Measurements from ENCODE around the gene RNF152. TPM values are rescaled to one million over a fixed set of nuclear protein-coding genes. Genes with fewer than 3 reads are reported as not detected.

Gene RNF152
- total RNA-seq, 1 donor from 2014 or later = 10.4 TPM

DNA sequence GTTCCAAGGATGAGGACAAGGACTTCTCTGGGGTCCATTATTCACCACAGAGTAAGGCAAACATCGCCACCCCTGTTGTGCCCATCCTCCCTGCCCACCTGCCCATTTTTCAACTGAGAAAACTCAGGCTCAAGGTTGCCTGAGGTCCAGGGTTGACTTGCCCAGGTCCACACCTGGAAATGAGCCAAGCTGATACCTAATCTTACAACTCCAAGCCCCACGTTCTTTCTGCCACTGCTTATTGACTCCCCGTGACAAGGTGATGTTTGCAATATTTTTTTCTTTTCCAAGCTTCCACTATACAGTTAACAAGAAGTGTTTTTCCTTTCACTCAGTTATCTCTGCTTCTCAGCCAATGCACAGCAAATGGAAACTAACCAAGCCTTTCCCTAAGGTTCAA is 39.0 kb downstream of the RNF152 start:
- TF ChIP-seq, protein P1, sequence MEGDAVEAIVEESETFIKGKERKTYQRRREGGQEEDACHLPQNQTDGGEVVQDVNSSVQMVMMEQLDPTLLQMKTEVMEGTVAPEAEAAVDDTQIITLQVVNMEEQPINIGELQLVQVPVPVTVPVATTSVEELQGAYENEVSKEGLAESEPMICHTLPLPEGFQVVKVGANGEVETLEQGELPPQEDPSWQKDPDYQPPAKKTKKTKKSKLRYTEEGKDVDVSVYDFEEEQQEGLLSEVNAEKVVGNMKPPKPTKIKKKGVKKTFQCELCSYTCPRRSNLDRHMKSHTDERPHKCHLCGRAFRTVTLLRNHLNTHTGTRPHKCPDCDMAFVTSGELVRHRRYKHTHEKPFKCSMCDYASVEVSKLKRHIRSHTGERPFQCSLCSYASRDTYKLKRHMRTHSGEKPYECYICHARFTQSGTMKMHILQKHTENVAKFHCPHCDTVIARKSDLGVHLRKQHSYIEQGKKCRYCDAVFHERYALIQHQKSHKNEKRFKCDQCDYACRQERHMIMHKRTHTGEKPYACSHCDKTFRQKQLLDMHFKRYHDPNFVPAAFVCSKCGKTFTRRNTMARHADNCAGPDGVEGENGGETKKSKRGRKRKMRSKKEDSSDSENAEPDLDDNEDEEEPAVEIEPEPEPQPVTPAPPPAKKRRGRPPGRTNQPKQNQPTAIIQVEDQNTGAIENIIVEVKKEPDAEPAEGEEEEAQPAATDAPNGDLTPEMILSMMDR (IDR thresholded peaks at IDR 0.05; ENCODE audit: borderline replicate concordance) = no peak
- H3K27me3 ChIP-seq (ENCODE audit: low read depth) = no peaks in the 10 kb centered on the region
- H3K36me3 ChIP-seq = no peaks in the 10 kb centered on the region
- no peak overlapping the region for H3K27ac ChIP-seq (replicated peaks)
- intact Hi-C loops (cut with micrococcal nuclease) = no loop called here
- DNase-seq = no peak
- H3K4me3 ChIP-seq = no peak overlapping the region
- H3K4me1 ChIP-seq = peaks cover 92% of the 10 kb centered on the region
- H3K9me3 ChIP-seq (replicated peaks) = no peaks in the 10 kb centered on the region

DNA sequence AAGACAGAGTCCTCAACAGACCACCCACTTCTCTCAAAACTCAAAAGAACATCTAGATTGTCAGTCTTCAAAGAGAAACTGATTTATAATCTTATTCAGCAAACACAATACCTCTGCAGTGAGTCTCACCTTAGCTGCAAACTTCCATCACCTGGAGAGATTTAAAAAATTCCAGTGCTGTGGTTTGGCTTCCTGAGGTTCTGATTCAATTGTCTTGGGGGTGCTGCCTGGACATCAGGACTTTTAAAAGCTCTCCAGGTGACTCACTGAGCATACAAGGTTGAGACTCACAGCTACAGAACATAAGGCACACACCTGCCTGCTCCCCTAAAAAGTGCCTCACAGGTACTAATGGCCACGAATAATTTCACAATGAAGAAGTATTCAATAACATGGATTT is 40.3 kb downstream of the RNF152 start:
- Histone ChIP-seq H3K9me3 (replicated peaks) (no peaks in the 10 kb centered on the region), H3K4me1 (peaks cover 81% of the 10 kb centered on the region), H3K4me3 (no peak overlapping the region), H3K27me3 (ENCODE audit: low read depth) (no peaks in the 10 kb centered on the region), H3K27ac (replicated peaks) (peak overlapping the region; percentile 38), H3K36me3 (no peaks in the 10 kb centered on the region)
- DNase-seq = no peak
- intact Hi-C loops (cut with micrococcal nuclease) = no loop called here
- TF ChIP-seq, protein P1 (IDR thresholded peaks at IDR 0.05; ENCODE audit: borderline replicate concordance) = no peak

- Histone ChIP-seq H3K27me3 (ENCODE audit: low read depth) (no peaks in the 10 kb centered on the region), H3K4me1 (peaks cover 76% of the 10 kb centered on the region), H3K4me3 (no peak overlapping the region), H3K27ac (replicated peaks) (peak overlapping the region; percentile 38), H3K9me3 (replicated peaks) (no peaks in the 10 kb centered on the region), H3K36me3 (no peaks in the 10 kb centered on the region)
- DNase-seq = no peak
- intact Hi-C loops (cut with micrococcal nuclease) = no loop called here
- TF ChIP-seq, protein P1 (IDR thresholded peaks at IDR 0.05; ENCODE audit: borderline replicate concordance) = no peak
Observed at GRCh38 chr18:61851940-61852451, 40.8 kb downstream of the RNF152 start.

DNA sequence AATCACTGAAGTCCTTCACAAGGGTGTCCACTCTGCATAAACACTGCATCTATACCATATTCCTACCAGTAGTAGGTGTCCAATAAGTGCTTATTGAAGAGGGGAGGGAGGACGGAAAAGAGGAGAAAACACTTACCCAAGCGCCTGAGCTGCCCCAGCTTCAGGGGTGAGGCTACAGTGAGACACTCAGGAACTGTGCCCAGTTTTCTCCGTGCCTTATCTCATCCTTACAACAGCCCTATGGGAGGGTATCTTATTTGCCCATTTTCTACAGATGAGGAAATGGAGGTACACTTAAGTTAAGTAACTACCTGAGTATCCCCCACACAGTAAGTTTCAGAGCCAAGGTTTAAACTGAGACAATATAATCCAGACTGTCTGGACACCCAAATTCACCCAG is 41.5 kb downstream of the RNF152 start:
- peaks cover 69% of the 10 kb centered on the region for H3K4me1 ChIP-seq

DNA sequence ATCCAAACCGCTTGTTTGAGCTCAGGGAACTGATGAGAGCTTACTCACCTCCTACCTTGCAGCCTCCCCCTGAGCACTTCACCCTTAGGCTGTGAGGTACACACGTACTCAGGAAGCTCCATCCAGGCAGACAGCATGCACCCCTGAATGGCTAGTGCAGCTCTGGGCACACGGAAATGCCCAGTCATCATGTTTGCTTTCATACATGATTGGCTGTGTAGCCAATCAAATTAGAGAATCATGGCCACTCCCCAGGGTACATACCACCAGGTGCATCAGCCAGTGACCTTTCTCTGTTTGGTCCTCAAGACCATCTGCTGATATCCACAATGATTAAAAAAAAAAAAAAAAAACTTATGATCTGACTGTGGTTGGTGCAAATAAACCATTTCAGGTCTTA is 42.1 kb downstream of the RNF152 start:
- H3K27ac ChIP-seq (replicated peaks) = no peak overlapping the region
- TF ChIP-seq, protein P1 (IDR thresholded peaks at IDR 0.05; ENCODE audit: borderline replicate concordance) = no peak
- no peaks in the 10 kb centered on the region for H3K36me3 ChIP-seq
- intact Hi-C loops (cut with micrococcal nuclease) = no loop called here
- peaks cover 63% of the 10 kb centered on the region for H3K4me1 ChIP-seq
- H3K4me3 ChIP-seq = no peak overlapping the region
- no peaks in the 10 kb centered on the region for H3K27me3 ChIP-seq (ENCODE audit: low read depth)
- H3K9me3 ChIP-seq (replicated peaks) = peaks cover 4% of the 10 kb centered on the region
- no peak for DNase-seq

More for the DNA sequence above, 41.5 kb downstream of the RNF152 start:
- intact Hi-C loops (cut with micrococcal nuclease) = no loop called here
- DNase-seq = no peak
- no peak overlapping the region for H3K4me3 ChIP-seq
- peak overlapping the region; percentile 38 for H3K27ac ChIP-seq (replicated peaks)
- TF ChIP-seq, protein P1 (IDR thresholded peaks at IDR 0.05; ENCODE audit: borderline replicate concordance) = no peak
- no peaks in the 10 kb centered on the region for H3K36me3 ChIP-seq
- H3K27me3 ChIP-seq (ENCODE audit: low read depth) = no peaks in the 10 kb centered on the region
- peaks cover 3% of the 10 kb centered on the region for H3K9me3 ChIP-seq (replicated peaks)

Data from left ventricle myocardium inferior (tissue), 1 donor.